Fibroblast of the aortic adventitia (primary cell): ENCODE measurements around the gene HOXA5. TPM values are rescaled to one million over a fixed set of nuclear protein-coding genes. Genes with fewer than 3 reads are reported as not detected.

Source experiments
- DNase-seq: peaks from one replicate; pipeline ENCODE4 v3.0.0-alpha.2; 2010; ENCODE audit warnings: low read depth
- H3K4me3 ChIP-seq: 2 replicates; pipeline ENCODE4 v1.5.1; 2011; ENCODE audit warnings: low read depth, mild to moderate bottlenecking, control low read depth, low read length, moderate library complexity
- CTCF ChIP-seq: IDR thresholded peaks from 2 replicates; pipeline ENCODE4 v1.5.1; 2011; ENCODE audit warnings: mild to moderate bottlenecking, low read length, control low read depth, inconsistent platforms; ENCODE audit not compliant: insufficient read depth
- total RNA-seq: library from RNA; depleted of rRNA; stranded (reverse); fragments of >200 nt; gene quantifications from 2 replicates; pipeline ENCODE4 v1.2.3, GENCODE V29; 2012; ENCODE audit warnings: low replicate concordance

The HOXA5 gene
- total RNA-seq, 1 donor = 0.72 TPM

GRCh38 chr7:27111042-27111750 is 32.3 kb downstream of the HOXA5 start:
- peak overlapping the region; percentile 78 for H3K4me3 ChIP-seq
- TF ChIP-seq CTCF = no peak
- DNase-seq = peak; percentile 95

GRCh38 chr7:27110186-27111031 is 33.1 kb downstream of the HOXA5 start:
- no peak for TF ChIP-seq CTCF
- H3K4me3 ChIP-seq = peak overlapping the region; percentile 78
- peak; percentile 90 for DNase-seq

- DNase-seq = peak; percentile 12
- peak overlapping the region; percentile 31 for H3K4me3 ChIP-seq
- no peak for TF ChIP-seq CTCF
These were observed 33.9 kb downstream of the HOXA5 start for GRCh38 chr7:27109466-27110185.

GRCh38 chr7:27108390-27109127 is 34.9 kb downstream of the HOXA5 start:
- DNase-seq = peak; percentile 69
- TF ChIP-seq CTCF = no peak
- peak overlapping the region; percentile 55 for H3K4me3 ChIP-seq

- peak; percentile 72 for DNase-seq
- H3K4me3 ChIP-seq = peak overlapping the region; percentile 55
- TF ChIP-seq CTCF = no peak
These were observed 35.8 kb downstream of the HOXA5 start for GRCh38 chr7:27107391-27108381.
